ENCODE results near the gene ADGRG1.

Gene ADGRG1

DNA sequence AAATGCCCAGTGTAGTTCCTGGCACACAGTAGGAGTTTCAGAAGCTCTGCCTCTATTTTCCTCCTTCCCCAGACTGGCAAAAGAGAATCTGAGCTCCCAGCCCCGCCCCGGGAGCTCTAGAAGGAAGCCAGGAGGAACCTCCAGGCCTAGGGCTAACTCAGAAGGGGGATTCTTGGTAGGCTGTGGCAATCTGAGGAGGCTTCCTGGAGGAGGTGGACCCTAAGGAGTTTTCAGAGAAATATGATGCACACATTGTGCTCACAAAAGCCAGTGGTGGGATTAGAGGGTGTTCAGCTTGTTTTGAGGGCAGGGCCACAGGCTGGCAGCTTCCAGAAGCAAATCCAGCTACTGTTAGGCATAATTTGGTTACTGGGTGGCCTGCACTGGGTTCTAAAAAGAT is 10.0 kb downstream of the ADGRG1 start:
- Histone ChIP-seq H3K4me2 (ENCODE audit: low read depth, low read length) (no peak overlapping the region), H4K20me1 (ENCODE audit: insufficient read depth, low read length) (no peaks in the 10 kb centered on the region), H3K9me3 (replicated peaks; ENCODE audit: insufficient read depth, low read length) (no peaks in the 10 kb centered on the region), H3K36me3 (replicated peaks; ENCODE audit: insufficient read depth, low read length) (no peaks in the 10 kb centered on the region), H3K4me1 (ENCODE audit: low read length) (no peaks in the 10 kb centered on the region), H3K27me3 (replicated peaks; ENCODE audit: insufficient read depth, low read length) (no peaks in the 10 kb centered on the region), H2AFZ (ENCODE audit: low read length) (no peak overlapping the region), H3K9me2 (replicated peaks; ENCODE audit: insufficient read depth, low read length) (no peaks in the 10 kb centered on the region), H3K4me3 (ENCODE audit: low read length) (no peak overlapping the region), H3K27ac (ENCODE audit: low read length) (no peak overlapping the region), H3K9ac (ENCODE audit: low read length) (no peak overlapping the region), H3K79me2 (ENCODE audit: low read length) (no peaks in the 10 kb centered on the region), H3F3A (ENCODE audit: insufficient read depth, low read length) (no peaks in the 10 kb centered on the region)
- DNase-seq, result no peak
- TF ChIP-seq EZH2phosphoT487 (IDR thresholded peaks at IDR 0.05; ENCODE audit: low read length) (no peak), EZH2 (optimal IDR thresholded peaks at IDR 0.05; ENCODE audit: low read depth, low read length) (no peak), CTCF (IDR thresholded peaks at IDR 0.05; ENCODE audit: low read length) (no peak)

GRCh38 chr16:57639172-57639887 is 10.9 kb downstream of the ADGRG1 start:
- Histone ChIP-seq H3K9me3 (replicated peaks; ENCODE audit: insufficient read depth, low read length) (no peaks in the 10 kb centered on the region), H3K36me3 (replicated peaks; ENCODE audit: insufficient read depth, low read length) (no peaks in the 10 kb centered on the region), H3K27me3 (replicated peaks; ENCODE audit: insufficient read depth, low read length) (no peaks in the 10 kb centered on the region), H3K9ac (ENCODE audit: low read length) (no peak overlapping the region), H3F3A (ENCODE audit: insufficient read depth, low read length) (no peaks in the 10 kb centered on the region), H3K4me3 (ENCODE audit: low read length) (no peak overlapping the region), H3K79me2 (ENCODE audit: low read length) (no peaks in the 10 kb centered on the region), H2AFZ (ENCODE audit: low read length) (no peak overlapping the region), H3K27ac (ENCODE audit: low read length) (no peak overlapping the region), H4K20me1 (ENCODE audit: insufficient read depth, low read length) (no peaks in the 10 kb centered on the region), H3K4me1 (ENCODE audit: low read length) (no peaks in the 10 kb centered on the region), H3K9me2 (replicated peaks; ENCODE audit: insufficient read depth, low read length) (no peaks in the 10 kb centered on the region), H3K4me2 (ENCODE audit: low read depth, low read length) (no peak overlapping the region)
- no peak for TF ChIP-seq CTCF (IDR thresholded peaks at IDR 0.05; ENCODE audit: low read length)
- no peak for TF ChIP-seq EZH2phosphoT487 (IDR thresholded peaks at IDR 0.05; ENCODE audit: low read length)
- TF ChIP-seq EZH2 (optimal IDR thresholded peaks at IDR 0.05; ENCODE audit: low read depth, low read length), result no peak
- no peak for DNase-seq

DNA sequence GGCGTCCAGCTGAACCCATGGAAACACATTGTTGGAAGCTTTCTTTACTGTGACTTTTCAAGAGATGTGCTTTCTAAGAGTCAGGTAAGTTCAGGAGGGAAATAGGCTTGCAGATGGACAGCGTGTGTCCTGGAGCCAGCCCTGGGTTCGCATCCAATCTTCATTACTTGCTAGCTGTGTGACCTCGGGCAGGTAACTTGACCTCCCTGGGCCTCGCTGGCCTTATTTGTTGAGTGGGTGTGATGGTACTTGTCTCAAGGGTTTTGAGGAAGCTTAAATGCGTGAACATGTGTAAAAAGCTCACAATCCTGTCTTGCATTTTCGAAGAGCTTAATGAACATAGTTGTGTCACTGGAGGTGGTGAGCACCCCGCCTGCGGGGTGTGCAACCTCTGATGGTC is 11.8 kb downstream of the ADGRG1 start:
- Histone ChIP-seq H3K9me2 (replicated peaks; ENCODE audit: insufficient read depth, low read length) (no peaks in the 10 kb centered on the region), H4K20me1 (ENCODE audit: insufficient read depth, low read length) (no peaks in the 10 kb centered on the region), H3K4me3 (ENCODE audit: low read length) (no peak overlapping the region), H3K9me3 (replicated peaks; ENCODE audit: insufficient read depth, low read length) (no peaks in the 10 kb centered on the region), H3F3A (ENCODE audit: insufficient read depth, low read length) (no peaks in the 10 kb centered on the region), H3K36me3 (replicated peaks; ENCODE audit: insufficient read depth, low read length) (no peaks in the 10 kb centered on the region), H3K79me2 (ENCODE audit: low read length) (no peaks in the 10 kb centered on the region), H3K4me2 (ENCODE audit: low read depth, low read length) (no peak overlapping the region), H2AFZ (ENCODE audit: low read length) (no peak overlapping the region), H3K4me1 (ENCODE audit: low read length) (no peaks in the 10 kb centered on the region), H3K9ac (ENCODE audit: low read length) (no peak overlapping the region), H3K27me3 (replicated peaks; ENCODE audit: insufficient read depth, low read length) (no peaks in the 10 kb centered on the region), H3K27ac (ENCODE audit: low read length) (no peak overlapping the region)
- TF ChIP-seq CTCF (IDR thresholded peaks at IDR 0.05; ENCODE audit: low read length) (no peak), EZH2 (optimal IDR thresholded peaks at IDR 0.05; ENCODE audit: low read depth, low read length) (no peak), EZH2phosphoT487 (IDR thresholded peaks at IDR 0.05; ENCODE audit: low read length) (no peak)
- no peak for DNase-seq
